ENCODE data around the gene TOB2. TPM values are rescaled to one million over a fixed set of nuclear protein-coding genes. Genes with fewer than 3 reads are reported as not detected.

The TOB2 gene
- total RNA-seq, 4 donors from 2014 or later: 50.8 to 67.3 (median 56.9) TPM

GRCh38 chr22:41447435-41448188 is 1.0 kb upstream of the TOB2 start:
- peaks cover 0 to 26% (median 17%) of the 10 kb centered on the region in 4 donors for H3K4me1 ChIP-seq
- no peaks in the 10 kb centered on the region for H3K9me3 ChIP-seq
- peaks cover 0 to 5% (median 0%) of the 10 kb centered on the region in 3 donors for H3K36me3 ChIP-seq
- peak overlapping the region; percentile 75 to 94 (median 91) for H3K4me3 ChIP-seq
- WGBS, 2 donors: 0% methylated on average over 19 to 49 of the region's 63 CpGs
- H3K27me3 ChIP-seq: no peaks in the 10 kb centered on the region
- DNase-seq (ENCODE audit: low spot score in 2 of 2): peak; percentile 54 to 58
- peak overlapping the region; percentile 95 to 99 (median 98) for H3K27ac ChIP-seq
- no peak for TF ChIP-seq EP300 (IDR thresholded peaks at IDR 0.05)
- no peak for TF ChIP-seq CTCF (IDR thresholded peaks at IDR 0.05)
- TF ChIP-seq POLR2A (IDR thresholded peaks at IDR 0.05): no peak

- Histone ChIP-seq H3K36me3 (peaks cover 0 to 12% (median 0%) of the 10 kb centered on the region in 3 donors), H3K27me3 (no peaks in the 10 kb centered on the region), H3K4me1 (peaks cover 0 to 41% (median 26%) of the 10 kb centered on the region in 4 donors), H3K4me3 (peak overlapping the region; percentile 75 to 94 (median 91)), H3K27ac (peak overlapping the region; percentile 95 to 99 (median 98)), H3K9me3 (no peaks in the 10 kb centered on the region)
- 0% methylated on average over 18 to 31 of the region's 34 CpGs for WGBS, 2 donors
- TF ChIP-seq CTCF (IDR thresholded peaks at IDR 0.05): no peak
- TF ChIP-seq EP300 (IDR thresholded peaks at IDR 0.05): no peak
- no peak for TF ChIP-seq POLR2A (IDR thresholded peaks at IDR 0.05)
- no peak for DNase-seq (ENCODE audit: low spot score in 2 of 2)
Observed at GRCh38 chr22:41446057-41446501, 522 bp downstream of the TOB2 start.

GRCh38 chr22:41445129-41446056 is 1.2 kb downstream of the TOB2 start:
- Histone ChIP-seq H3K4me3 (peak overlapping the region; percentile 75 to 94 (median 91)), H3K36me3 (peaks cover 0 to 18% (median 0%) of the 10 kb centered on the region in 3 donors), H3K4me1 (peaks cover 0 to 48% (median 32%) of the 10 kb centered on the region in 4 donors), H3K27ac (peak overlapping the region; percentile 95 to 99 (median 98)), H3K9me3 (no peaks in the 10 kb centered on the region), H3K27me3 (no peaks in the 10 kb centered on the region)
- no peak for DNase-seq (ENCODE audit: low spot score in 2 of 2)
- TF ChIP-seq CTCF (IDR thresholded peaks at IDR 0.05) (no peak), EP300 (IDR thresholded peaks at IDR 0.05) (peak in 1 of 2 donors; percentile 26), POLR2A (IDR thresholded peaks at IDR 0.05) (no peak)
- 0 to 1% methylated on average over 22 of the region's 22 CpGs for WGBS, 2 donors

- no peaks in the 10 kb centered on the region for H3K9me3 ChIP-seq
- peak overlapping the region; percentile 95 to 99 (median 98) for H3K27ac ChIP-seq
Observed at GRCh38 chr22:41444360-41445128, 2.1 kb downstream of the TOB2 start.

More at GRCh38 chr22:41444360-41445128, 2.1 kb downstream of the TOB2 start:
- peak in 1 of 5 experiments; percentile 20 for TF ChIP-seq CTCF (IDR thresholded peaks at IDR 0.05)
- TF ChIP-seq POLR2A (IDR thresholded peaks at IDR 0.05): peak; percentile 13 to 74
- peak; percentile 58 to 92 for TF ChIP-seq EP300 (IDR thresholded peaks at IDR 0.05)
- Histone ChIP-seq H3K4me1 (peaks cover 0 to 55% (median 35%) of the 10 kb centered on the region in 4 donors), H3K4me3 (peak overlapping the region; percentile 75 to 94 (median 91)), H3K27me3 (no peaks in the 10 kb centered on the region), H3K36me3 (peaks cover 0 to 21% (median 0%) of the 10 kb centered on the region in 3 donors)
- WGBS, 2 donors: 0% methylated on average over 34 to 35 of the region's 35 CpGs
- peak; percentile 75 to 84 for DNase-seq (ENCODE audit: low spot score in 2 of 2)

Data from tibial nerve (tissue), 4 donors.